Measurements from ENCODE around the gene OR4D6.
"Not testable (repeated sequence)": the region's sequence is repeated elsewhere in the genome, so short reads cannot be mapped to it uniquely, and the experiment has no call there.

OR4D6 gene

DNA sequence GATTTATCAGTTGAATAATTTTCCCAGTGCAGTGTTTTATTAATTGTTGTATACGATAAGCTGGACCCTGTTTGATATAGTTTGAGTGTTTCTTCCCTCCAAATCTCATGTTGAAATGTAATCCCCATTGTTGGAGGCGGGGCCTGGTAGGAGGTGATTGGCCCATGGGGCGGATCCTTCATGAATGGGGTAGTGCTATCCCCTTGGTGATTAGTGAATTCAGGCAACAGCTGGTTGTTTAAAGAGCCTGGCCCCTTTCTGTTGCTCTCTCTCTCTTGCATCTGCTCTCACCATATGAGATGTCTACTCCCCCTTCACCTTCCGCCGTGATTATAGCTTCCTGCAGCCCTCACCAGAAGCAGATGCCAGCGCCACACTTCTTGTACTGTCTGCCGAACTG, 19.0 kb upstream of the OR4D6 start:
- Histone ChIP-seq H3K79me2 (ENCODE audit: insufficient read depth, low read length) (no peaks in the 10 kb centered on the region), H3K9ac (ENCODE audit: low read length) (no peak overlapping the region), H3K36me3 (ENCODE audit: insufficient read depth, low read length) (no peaks in the 10 kb centered on the region), H3F3A (ENCODE audit: insufficient read depth, low read length) (no peaks in the 10 kb centered on the region), H3K9me2 (ENCODE audit: low read depth, low read length) (no peaks in the 10 kb centered on the region), H3K4me1 (ENCODE audit: insufficient read depth, low read length, severe bottlenecking) (no peaks in the 10 kb centered on the region), H3K9me3 (ENCODE audit: low read length) (no peaks in the 10 kb centered on the region), H3K4me3 (ENCODE audit: low read depth, low read length, poor library complexity, severe bottlenecking) (no peak overlapping the region), H3K27me3 (ENCODE audit: insufficient read depth, low read length) (no peaks in the 10 kb centered on the region), H2AFZ (ENCODE audit: low read length) (no peak overlapping the region), H3K27ac (ENCODE audit: low read depth, low read length, poor library complexity, severe bottlenecking) (no peak overlapping the region), H3K4me2 (ENCODE audit: low read length) (no peak overlapping the region), H4K20me1 (ENCODE audit: insufficient read depth, low read length) (no peaks in the 10 kb centered on the region)
- no peak for TF ChIP-seq EZH2 (IDR thresholded peaks at IDR 0.05; ENCODE audit: borderline replicate concordance, low read length)
- TF ChIP-seq, protein P1, sequence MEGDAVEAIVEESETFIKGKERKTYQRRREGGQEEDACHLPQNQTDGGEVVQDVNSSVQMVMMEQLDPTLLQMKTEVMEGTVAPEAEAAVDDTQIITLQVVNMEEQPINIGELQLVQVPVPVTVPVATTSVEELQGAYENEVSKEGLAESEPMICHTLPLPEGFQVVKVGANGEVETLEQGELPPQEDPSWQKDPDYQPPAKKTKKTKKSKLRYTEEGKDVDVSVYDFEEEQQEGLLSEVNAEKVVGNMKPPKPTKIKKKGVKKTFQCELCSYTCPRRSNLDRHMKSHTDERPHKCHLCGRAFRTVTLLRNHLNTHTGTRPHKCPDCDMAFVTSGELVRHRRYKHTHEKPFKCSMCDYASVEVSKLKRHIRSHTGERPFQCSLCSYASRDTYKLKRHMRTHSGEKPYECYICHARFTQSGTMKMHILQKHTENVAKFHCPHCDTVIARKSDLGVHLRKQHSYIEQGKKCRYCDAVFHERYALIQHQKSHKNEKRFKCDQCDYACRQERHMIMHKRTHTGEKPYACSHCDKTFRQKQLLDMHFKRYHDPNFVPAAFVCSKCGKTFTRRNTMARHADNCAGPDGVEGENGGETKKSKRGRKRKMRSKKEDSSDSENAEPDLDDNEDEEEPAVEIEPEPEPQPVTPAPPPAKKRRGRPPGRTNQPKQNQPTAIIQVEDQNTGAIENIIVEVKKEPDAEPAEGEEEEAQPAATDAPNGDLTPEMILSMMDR (IDR thresholded peaks at IDR 0.05; ENCODE audit: low read length), result no peak

DNA sequence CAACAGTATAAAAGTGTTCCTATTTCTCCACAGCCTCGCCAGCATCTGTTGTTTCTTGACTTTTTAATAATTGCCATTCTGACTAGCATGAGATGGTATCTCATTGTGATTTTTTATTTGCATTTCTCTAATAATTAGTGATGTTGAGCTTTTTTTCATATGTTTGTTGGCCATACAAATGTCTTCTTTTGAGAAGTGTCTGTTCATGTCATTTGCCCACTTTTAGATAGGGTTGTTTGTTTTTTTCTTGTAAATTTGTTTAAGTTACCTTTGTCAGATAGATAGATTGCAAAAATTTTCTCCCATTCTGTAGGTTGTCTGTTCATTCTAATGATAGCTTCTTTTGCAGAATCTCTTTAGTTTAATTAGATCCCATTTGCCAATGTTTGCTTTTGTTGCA, 11.1 kb upstream of the OR4D6 start:
- H3K9me3 ChIP-seq (ENCODE audit: low read length); H3K4me2 ChIP-seq (ENCODE audit: low read length); H3K9ac ChIP-seq (ENCODE audit: low read length); H2AFZ ChIP-seq (ENCODE audit: low read length); H3K4me3 ChIP-seq (ENCODE audit: low read depth, low read length, poor library complexity, severe bottlenecking); H3K27ac ChIP-seq (ENCODE audit: low read depth, low read length, poor library complexity, severe bottlenecking); H3K4me1 ChIP-seq (ENCODE audit: insufficient read depth, low read length, severe bottlenecking); H3K36me3 ChIP-seq (ENCODE audit: insufficient read depth, low read length); H3F3A ChIP-seq (ENCODE audit: insufficient read depth, low read length); H4K20me1 ChIP-seq (ENCODE audit: insufficient read depth, low read length); H3K79me2 ChIP-seq (ENCODE audit: insufficient read depth, low read length); H3K27me3 ChIP-seq (ENCODE audit: insufficient read depth, low read length); H3K9me2 ChIP-seq (ENCODE audit: low read depth, low read length): not testable (repeated sequence)

DNA sequence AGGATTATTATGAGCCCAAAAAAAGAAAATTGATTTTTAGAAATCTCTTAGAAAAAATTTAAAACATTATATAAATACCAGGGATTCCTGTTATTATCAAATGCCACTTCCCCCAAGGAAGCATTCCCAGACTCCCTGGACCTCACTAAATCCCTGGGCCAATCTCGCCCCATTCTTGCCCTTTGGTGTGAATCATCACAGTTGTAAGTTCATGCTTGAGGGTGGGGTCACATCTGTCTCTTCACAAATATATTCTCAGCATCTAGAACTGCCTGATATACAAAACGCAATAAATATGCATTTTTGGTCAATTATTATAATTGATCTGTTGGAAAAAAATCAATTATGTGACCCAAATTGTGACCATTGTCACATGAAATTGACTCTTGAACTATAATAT, 8.3 kb upstream of the OR4D6 start:
- H3K27ac ChIP-seq (ENCODE audit: low read depth, low read length, poor library complexity, severe bottlenecking), result no peak overlapping the region
- no peak overlapping the region for H2AFZ ChIP-seq (ENCODE audit: low read length)
- H3F3A ChIP-seq (ENCODE audit: insufficient read depth, low read length), result no peaks in the 10 kb centered on the region
- no peaks in the 10 kb centered on the region for H3K9me3 ChIP-seq (ENCODE audit: low read length)
- H3K4me2 ChIP-seq (ENCODE audit: low read length), result no peak overlapping the region
- no peaks in the 10 kb centered on the region for H3K79me2 ChIP-seq (ENCODE audit: insufficient read depth, low read length)
- no peak overlapping the region for H3K4me3 ChIP-seq (ENCODE audit: low read depth, low read length, poor library complexity, severe bottlenecking)
- no peak overlapping the region for H3K9ac ChIP-seq (ENCODE audit: low read length)
- no peaks in the 10 kb centered on the region for H3K9me2 ChIP-seq (ENCODE audit: low read depth, low read length)
- H3K27me3 ChIP-seq (ENCODE audit: insufficient read depth, low read length), result peaks cover 4% of the 10 kb centered on the region; the same call in 1 of the 2 replicates
- no peaks in the 10 kb centered on the region; the same call in 1 of the 2 replicates for H3K36me3 ChIP-seq (ENCODE audit: insufficient read depth, low read length)
- no peak for TF ChIP-seq EZH2 (IDR thresholded peaks at IDR 0.05; ENCODE audit: borderline replicate concordance, low read length)
- TF ChIP-seq, protein P1 (IDR thresholded peaks at IDR 0.05; ENCODE audit: low read length), result no peak
- H4K20me1 ChIP-seq (ENCODE audit: insufficient read depth, low read length), result no peaks in the 10 kb centered on the region
- no peaks in the 10 kb centered on the region for H3K4me1 ChIP-seq (ENCODE audit: insufficient read depth, low read length, severe bottlenecking)

DNA sequence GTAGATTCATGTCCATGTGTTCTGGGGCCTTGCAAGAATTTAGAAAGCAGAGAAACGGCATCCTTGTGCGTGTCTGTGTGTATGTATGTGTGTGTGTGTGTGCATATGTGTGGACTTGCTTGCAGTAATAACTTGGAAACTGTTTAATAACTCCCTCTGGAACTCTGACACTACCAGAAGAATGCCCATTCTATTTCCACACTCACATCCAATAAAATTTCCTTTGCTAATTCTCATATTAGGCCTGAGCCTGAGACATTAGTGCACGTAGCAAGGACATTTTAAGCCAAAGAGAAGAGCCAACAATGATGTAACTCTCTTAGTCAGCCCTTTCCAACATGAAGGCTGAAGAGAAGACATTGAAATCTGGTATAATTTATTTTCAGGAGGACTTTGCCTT, 3.2 kb downstream of the OR4D6 start:
- no peak overlapping the region for H3K27ac ChIP-seq (ENCODE audit: low read depth, low read length, poor library complexity, severe bottlenecking)
- H3K4me3 ChIP-seq (ENCODE audit: low read depth, low read length, poor library complexity, severe bottlenecking), result no peak overlapping the region
- H3K79me2 ChIP-seq (ENCODE audit: insufficient read depth, low read length), result no peaks in the 10 kb centered on the region
- H3K4me2 ChIP-seq (ENCODE audit: low read length), result no peak overlapping the region
- H3K27me3 ChIP-seq (ENCODE audit: insufficient read depth, low read length), result no peaks in the 10 kb centered on the region
- no peaks in the 10 kb centered on the region for H3K36me3 ChIP-seq (ENCODE audit: insufficient read depth, low read length)
- no peaks in the 10 kb centered on the region for H4K20me1 ChIP-seq (ENCODE audit: insufficient read depth, low read length)
- no peaks in the 10 kb centered on the region for H3K9me2 ChIP-seq (ENCODE audit: low read depth, low read length)
- no peak overlapping the region for H3K9ac ChIP-seq (ENCODE audit: low read length)
- no peaks in the 10 kb centered on the region for H3K4me1 ChIP-seq (ENCODE audit: insufficient read depth, low read length, severe bottlenecking)
- no peak overlapping the region for H2AFZ ChIP-seq (ENCODE audit: low read length)
- no peak for TF ChIP-seq EZH2 (IDR thresholded peaks at IDR 0.05; ENCODE audit: borderline replicate concordance, low read length)
- TF ChIP-seq, protein P1 (IDR thresholded peaks at IDR 0.05; ENCODE audit: low read length), result no peak
- no peaks in the 10 kb centered on the region for H3F3A ChIP-seq (ENCODE audit: insufficient read depth, low read length)
- H3K9me3 ChIP-seq (ENCODE audit: low read length), result no peaks in the 10 kb centered on the region
